GM19351 (cell line): ENCODE data around the gene NRG3.

Source experiments
- ATAC-seq: cut with Tn5 transposase; IDR thresholded peaks from one replicate; pipeline ENCODE4 v1.9.1; 2021; ENCODE audit warnings: mild to moderate bottlenecking, moderate library complexity; ENCODE audit not compliant: unreplicated experiment

The NRG3 gene

GRCh38 chr10:82551506-82551905, 676.5 kb downstream of the NRG3 start:
- no peak for ATAC-seq

- no peak for ATAC-seq
Measured at GRCh38 chr10:82552267-82552666, 677.3 kb downstream of the NRG3 start.

GRCh38 chr10:82554381-82554780, 679.4 kb downstream of the NRG3 start:
- no peak for ATAC-seq

- ATAC-seq = no peak
Measured at GRCh38 chr10:82558014-82558607, 683.1 kb downstream of the NRG3 start.

- ATAC-seq = no peak
Measured at GRCh38 chr10:82564353-82565196, 689.6 kb downstream of the NRG3 start.

GRCh38 chr10:82565197-82565575, 690.2 kb downstream of the NRG3 start:
- no peak for ATAC-seq

GRCh38 chr10:82572744-82573143, 697.8 kb downstream of the NRG3 start:
- no peak for ATAC-seq

GRCh38 chr10:82574081-82574480, 699.1 kb downstream of the NRG3 start:
- no peak for ATAC-seq

- no peak for ATAC-seq
Measured at GRCh38 chr10:82575318-82575717, 700.3 kb downstream of the NRG3 start.

GRCh38 chr10:82576093-82576492, 701.1 kb downstream of the NRG3 start:
- ATAC-seq = no peak

GRCh38 chr10:82581940-82582339, 706.9 kb downstream of the NRG3 start:
- no peak for ATAC-seq

- ATAC-seq = no peak
Measured at GRCh38 chr10:82591421-82591820, 716.4 kb downstream of the NRG3 start.

GRCh38 chr10:82597840-82598239, 722.8 kb downstream of the NRG3 start:
- ATAC-seq = no peak

- no peak for ATAC-seq
Measured at GRCh38 chr10:82609845-82610244, 734.9 kb downstream of the NRG3 start.

GRCh38 chr10:82618007-82618406, 743.0 kb downstream of the NRG3 start:
- ATAC-seq = no peak

- no peak for ATAC-seq
Measured at GRCh38 chr10:82621680-82622079, 746.7 kb downstream of the NRG3 start.

- no peak for ATAC-seq
Measured at GRCh38 chr10:82622479-82622878, 747.5 kb downstream of the NRG3 start.

- no peak for ATAC-seq
Measured at GRCh38 chr10:82625512-82626189, 750.7 kb downstream of the NRG3 start.

GRCh38 chr10:82628373-82628772, 753.4 kb downstream of the NRG3 start:
- no peak for ATAC-seq

- no peak for ATAC-seq
Measured at GRCh38 chr10:82643076-82643475, 768.1 kb downstream of the NRG3 start.

GRCh38 chr10:82643601-82644000, 768.6 kb downstream of the NRG3 start:
- no peak for ATAC-seq

- ATAC-seq = no peak
Measured at GRCh38 chr10:82645221-82645620, 770.2 kb downstream of the NRG3 start.
